ENCODE data around the gene SH2D3A.
A peak's percentile ranks its signal among the peaks of the same experiment; 100 is the strongest.

The SH2D3A gene

DNA sequence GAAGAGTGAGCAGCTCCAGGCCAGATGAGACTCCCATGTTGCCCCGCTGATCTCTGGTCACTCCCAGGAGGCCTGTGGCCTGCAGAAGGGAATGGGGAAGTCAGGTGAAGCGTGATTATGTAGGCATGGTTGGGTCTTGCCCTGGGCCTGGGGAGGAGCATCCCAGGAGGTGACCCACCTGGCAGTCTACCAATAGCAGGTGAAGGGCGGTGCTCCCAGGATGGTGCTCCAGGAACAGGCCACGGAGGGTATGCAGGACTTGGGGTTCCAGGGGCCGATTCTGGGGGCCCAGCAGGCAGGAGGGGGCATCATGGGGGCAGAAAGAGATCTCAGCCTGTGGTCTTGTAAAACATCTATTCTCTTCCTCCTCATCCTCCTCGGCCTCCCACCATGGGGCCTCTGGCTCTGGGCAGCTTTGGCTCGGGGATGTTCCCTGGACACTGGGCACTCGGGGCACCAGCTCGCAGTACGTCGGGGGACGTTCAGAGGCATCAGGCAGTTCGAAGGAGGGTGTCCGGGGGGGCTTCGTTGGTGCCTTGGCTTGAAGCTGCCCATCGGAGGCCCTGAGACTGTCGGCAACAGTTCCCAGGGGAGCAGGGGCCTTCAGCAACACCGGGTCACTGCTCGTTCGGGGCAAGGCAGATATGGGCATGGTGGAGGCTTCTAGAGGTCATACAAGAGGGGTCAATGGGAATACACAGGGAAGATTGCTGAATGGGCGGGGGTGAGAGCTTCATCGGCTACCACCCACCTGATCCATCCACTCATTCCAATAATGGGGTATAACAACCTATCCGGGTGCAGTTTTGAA is 12.4 kb downstream of the SH2D3A start:
- POLR2A ChIA-PET = no interaction called here
- DNase-seq (ENCODE audit: low read depth, low spot score) = no peak
- H3K4me3 ChIP-seq (ENCODE audit: low read depth, low read length) = no peak overlapping the region
- CTCF ChIA-PET = interaction anchor here (1.1 to 2.2 kb wide), 2 partner anchors 16 to 108 kb away, joined by 4 to 8 read pairs; no protein-coding TSS in a partner anchor
- TF ChIP-seq, protein P1, sequence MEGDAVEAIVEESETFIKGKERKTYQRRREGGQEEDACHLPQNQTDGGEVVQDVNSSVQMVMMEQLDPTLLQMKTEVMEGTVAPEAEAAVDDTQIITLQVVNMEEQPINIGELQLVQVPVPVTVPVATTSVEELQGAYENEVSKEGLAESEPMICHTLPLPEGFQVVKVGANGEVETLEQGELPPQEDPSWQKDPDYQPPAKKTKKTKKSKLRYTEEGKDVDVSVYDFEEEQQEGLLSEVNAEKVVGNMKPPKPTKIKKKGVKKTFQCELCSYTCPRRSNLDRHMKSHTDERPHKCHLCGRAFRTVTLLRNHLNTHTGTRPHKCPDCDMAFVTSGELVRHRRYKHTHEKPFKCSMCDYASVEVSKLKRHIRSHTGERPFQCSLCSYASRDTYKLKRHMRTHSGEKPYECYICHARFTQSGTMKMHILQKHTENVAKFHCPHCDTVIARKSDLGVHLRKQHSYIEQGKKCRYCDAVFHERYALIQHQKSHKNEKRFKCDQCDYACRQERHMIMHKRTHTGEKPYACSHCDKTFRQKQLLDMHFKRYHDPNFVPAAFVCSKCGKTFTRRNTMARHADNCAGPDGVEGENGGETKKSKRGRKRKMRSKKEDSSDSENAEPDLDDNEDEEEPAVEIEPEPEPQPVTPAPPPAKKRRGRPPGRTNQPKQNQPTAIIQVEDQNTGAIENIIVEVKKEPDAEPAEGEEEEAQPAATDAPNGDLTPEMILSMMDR (IDR thresholded peaks at IDR 0.05; ENCODE audit: insufficient read depth, low read length, missing control alignments) = no peak

DNA sequence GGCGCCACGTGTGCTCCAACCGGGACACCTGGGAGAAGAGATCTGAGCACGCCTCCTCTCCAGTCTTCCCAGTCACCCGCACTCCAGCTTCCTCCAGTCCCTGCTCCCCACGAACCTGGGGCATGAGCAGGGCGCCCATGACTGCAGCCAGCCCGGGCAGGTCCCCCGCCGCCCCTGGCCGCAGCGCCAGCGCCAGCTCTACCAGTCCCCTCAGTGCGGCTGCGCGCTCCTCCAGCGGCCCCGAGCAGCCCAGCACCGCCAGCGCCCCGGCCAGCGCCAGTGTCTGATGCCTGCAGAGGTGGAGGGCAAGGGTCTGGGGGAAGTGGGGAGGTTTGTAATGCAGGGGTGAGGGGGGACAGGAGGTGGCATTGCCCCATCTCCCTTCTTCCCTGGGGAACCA is 13.1 kb downstream of the SH2D3A start:
- TF ChIP-seq, protein P1 (IDR thresholded peaks at IDR 0.05; ENCODE audit: insufficient read depth, low read length, missing control alignments) = no peak
- DNase-seq (ENCODE audit: low read depth, low spot score) = no peak
- POLR2A ChIA-PET = no interaction called here
- H3K4me3 ChIP-seq (ENCODE audit: low read depth, low read length) = no peak overlapping the region
- CTCF ChIA-PET = interaction anchor here (1.1 to 2.2 kb wide), 2 partner anchors 15 to 109 kb away, joined by 4 to 8 read pairs; no protein-coding TSS in a partner anchor

DNA sequence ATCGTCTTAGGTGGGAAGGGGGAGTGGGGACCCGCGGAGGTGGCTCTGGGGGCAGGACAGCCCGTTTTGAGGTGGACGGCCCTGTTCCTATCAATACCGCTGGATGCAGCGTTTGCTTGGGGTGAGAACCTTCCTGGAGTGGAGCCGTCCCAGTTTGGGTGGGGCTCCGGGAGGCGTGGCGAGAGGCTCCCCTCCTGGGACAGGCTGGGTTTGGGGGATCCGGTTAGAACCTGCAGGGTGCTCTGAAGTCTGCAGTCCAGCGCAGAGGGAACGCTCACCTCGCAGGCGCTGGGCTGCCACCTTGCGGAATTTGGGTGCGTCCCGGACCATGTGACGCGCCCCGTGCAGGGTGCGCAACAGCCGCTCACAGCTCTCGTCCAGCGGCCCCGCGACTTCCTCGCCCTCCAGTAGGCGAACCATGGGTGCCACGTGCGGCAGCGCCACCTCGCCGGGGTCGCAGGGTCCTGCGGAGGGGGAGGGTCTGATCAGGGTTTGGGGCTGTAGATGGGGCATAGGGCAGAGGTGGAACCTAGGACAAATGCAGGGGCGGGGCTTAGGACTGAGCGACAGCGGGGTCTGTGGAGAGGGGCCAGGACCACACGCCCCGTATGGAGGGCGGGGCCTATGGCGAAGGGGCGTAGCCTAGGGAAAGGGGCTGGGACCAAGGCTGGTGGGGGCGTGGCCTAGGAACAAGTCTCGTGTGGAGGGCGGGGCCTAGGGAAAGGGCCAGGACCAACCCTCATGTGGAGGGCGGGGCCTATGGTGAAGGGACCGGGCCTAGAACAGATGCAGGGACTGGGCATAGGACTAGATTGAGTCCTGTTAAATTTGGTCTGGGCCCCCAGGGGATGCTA is 13.8 kb downstream of the SH2D3A start:
- CTCF ChIA-PET = interaction anchor here (2.2 kb wide), 1 partner anchor 109 kb away, joined by 8 read pairs; no protein-coding TSS in a partner anchor

DNA sequence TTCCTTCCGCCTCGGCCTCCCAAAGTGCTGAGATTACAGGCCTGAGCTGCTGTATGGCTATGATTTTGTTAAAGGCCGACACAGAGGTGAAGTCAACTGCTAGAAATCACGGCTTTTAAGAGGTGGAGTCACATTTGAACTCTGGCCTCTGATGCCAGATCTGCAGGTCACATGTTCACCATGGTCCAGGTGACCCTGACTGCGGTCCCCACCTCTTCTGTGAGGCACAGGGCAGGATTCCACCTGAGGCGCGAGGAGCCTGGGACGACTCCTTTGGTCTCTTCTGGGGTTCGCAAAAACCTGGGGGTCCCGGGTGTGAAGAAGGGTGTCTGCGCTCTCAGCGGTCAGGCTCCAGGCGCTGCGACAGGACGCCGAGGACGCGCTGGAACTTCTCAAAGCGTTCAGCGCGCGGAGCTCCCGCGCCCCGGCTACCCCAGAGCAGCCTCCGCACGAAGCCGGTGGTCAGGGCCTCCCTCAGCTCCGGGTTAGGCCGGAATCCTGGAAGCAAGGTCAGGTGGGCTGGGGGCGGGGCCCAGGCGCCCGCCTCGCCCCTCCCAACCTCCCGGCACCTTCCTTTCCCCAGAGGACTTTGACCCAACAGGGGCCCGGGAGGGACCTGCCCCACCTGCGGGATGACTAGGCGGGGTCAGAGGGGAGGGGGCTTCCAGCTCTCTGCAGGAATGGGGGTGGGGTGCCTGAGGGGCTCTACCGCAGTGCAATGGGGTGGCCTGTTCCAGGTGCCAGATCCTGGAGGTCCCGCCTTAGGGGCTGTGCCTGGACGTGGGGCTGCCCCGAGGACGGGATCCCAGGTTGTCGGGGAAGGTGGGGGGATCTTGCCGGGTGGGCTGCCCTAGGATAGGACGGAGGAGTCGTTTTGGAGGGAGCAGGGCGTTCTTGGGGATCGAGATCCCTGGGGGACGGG is 14.7 kb downstream of the SH2D3A start:
- DNase-seq (ENCODE audit: low read depth, low spot score) = no peak
- CTCF ChIA-PET = interaction anchor here (2.2 kb wide), 1 partner anchor 110 kb away, joined by 8 read pairs; no protein-coding TSS in a partner anchor
- H3K4me3 ChIP-seq (ENCODE audit: low read depth, low read length) = no peak overlapping the region
- TF ChIP-seq, protein P1 (IDR thresholded peaks at IDR 0.05; ENCODE audit: insufficient read depth, low read length, missing control alignments) = no peak
- POLR2A ChIA-PET = no interaction called here

More for the DNA sequence above, 13.8 kb downstream of the SH2D3A start:
- no peak for DNase-seq (ENCODE audit: low read depth, low spot score)
- TF ChIP-seq, protein P1 (IDR thresholded peaks at IDR 0.05; ENCODE audit: insufficient read depth, low read length, missing control alignments) = peak; percentile 20
- POLR2A ChIA-PET = no interaction called here
- H3K4me3 ChIP-seq (ENCODE audit: low read depth, low read length) = peak overlapping the region; percentile 41

DNA sequence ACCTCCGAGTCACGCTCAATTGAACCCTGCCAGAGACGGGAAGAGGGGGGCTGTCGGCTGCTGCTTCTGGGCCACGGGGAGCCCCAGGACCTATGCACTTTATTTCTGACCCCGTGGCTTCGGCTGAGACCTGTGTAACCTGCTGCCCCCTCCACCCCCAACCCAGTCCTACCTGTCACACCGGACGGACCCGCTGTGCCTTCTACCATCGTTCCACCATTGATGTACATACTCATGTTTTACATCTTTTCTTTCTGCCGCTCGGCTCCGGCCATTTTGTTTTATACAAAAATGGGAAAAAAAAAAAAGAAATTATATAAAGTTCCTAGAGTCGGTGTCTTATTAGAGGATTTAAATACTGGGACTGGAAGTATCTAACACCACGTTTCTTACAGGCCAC is 16.0 kb downstream of the SH2D3A start:
- ChIA-PET POLR2A (no interaction called here), CTCF (no interaction called here)
- no peak for DNase-seq (ENCODE audit: low read depth, low spot score)
- no peak overlapping the region for H3K4me3 ChIP-seq (ENCODE audit: low read depth, low read length)
- TF ChIP-seq, protein P1 (IDR thresholded peaks at IDR 0.05; ENCODE audit: insufficient read depth, low read length, missing control alignments) = no peak
